Fibroblast of pulmonary artery (primary cell): Measurements from ENCODE around the gene SLC27A5.

Source experiments
- DNase-seq: peaks from one replicate; pipeline ENCODE4 v3.0.0-alpha.2; 2010; ENCODE audit warnings: low read depth
- H3K4me3 ChIP-seq: replicated peaks from 2 replicates; pipeline ENCODE4 v1.5.1; 2011; ENCODE audit warnings: low read depth, mild to moderate bottlenecking, control low read depth, low read length, moderate library complexity
- CTCF ChIP-seq: IDR thresholded peaks from 2 replicates; pipeline ENCODE4 v1.5.1; 2011; ENCODE audit warnings: mild to moderate bottlenecking, control low read depth, low read length, inconsistent platforms; ENCODE audit errors: missing control alignments

SLC27A5 gene

GRCh38 chr19:58519087-58519354, 7.2 kb upstream of the SLC27A5 start:
- peak; percentile 74 for TF ChIP-seq CTCF
- DNase-seq = peak; percentile 75
- H3K4me3 ChIP-seq = peak overlapping the region; percentile 71

DNA sequence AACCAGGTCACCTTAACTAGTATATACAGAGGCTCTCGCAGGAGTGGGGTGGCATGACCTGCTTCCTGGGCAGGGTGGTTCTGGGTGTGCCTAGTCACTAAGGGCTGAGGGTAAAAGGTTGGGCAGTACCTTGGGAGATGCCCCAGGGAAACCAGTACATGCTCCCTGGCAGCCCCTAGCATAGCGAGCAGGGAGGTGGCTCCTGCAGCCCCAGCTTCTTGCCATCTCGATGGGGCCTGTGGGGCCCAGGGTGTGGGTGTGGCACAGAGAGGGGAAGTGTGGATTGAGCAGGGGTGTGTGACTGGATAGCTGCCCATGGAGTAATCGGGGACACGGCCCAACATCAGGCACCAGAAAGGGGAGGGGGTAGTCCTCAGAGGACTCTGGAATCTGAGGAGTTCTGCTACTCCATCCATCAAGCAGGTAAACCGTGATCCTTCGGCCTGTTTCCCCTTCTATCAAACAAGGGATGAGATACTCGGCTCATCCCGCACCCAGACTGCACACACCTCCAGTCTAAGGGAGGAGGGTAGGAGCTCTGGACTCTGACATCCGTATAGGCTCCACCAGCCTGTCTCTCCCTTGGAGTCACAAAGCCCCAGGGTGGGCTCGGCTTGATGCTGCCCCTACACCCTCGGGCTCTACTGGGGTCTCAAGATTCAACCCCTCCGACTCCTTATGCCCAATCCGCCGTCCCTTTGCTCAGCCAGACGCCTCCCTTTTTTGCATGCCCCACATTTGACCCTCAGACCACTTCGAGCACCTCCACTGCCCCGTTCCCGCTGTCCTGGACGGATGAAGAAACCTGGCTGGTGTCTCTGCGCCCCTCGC, 6.7 kb upstream of the SLC27A5 start:
- peak overlapping the region; percentile 71 for H3K4me3 ChIP-seq
- no peak for TF ChIP-seq CTCF
- DNase-seq = no peak

- no peak overlapping the region for H3K4me3 ChIP-seq
- DNase-seq = no peak
- no peak for TF ChIP-seq CTCF
Observed at GRCh38 chr19:58516964-58517833, 5.4 kb upstream of the SLC27A5 start.

- no peak for TF ChIP-seq CTCF
Observed at GRCh38 chr19:58516246-58516836, 4.5 kb upstream of the SLC27A5 start.

GRCh38 chr19:58515259-58515658, 3.5 kb upstream of the SLC27A5 start:
- no peak for DNase-seq
- H3K4me3 ChIP-seq = no peak overlapping the region
- no peak for TF ChIP-seq CTCF

More at GRCh38 chr19:58516246-58516836, 4.5 kb upstream of the SLC27A5 start:
- no peak overlapping the region for H3K4me3 ChIP-seq
- DNase-seq = no peak

DNA sequence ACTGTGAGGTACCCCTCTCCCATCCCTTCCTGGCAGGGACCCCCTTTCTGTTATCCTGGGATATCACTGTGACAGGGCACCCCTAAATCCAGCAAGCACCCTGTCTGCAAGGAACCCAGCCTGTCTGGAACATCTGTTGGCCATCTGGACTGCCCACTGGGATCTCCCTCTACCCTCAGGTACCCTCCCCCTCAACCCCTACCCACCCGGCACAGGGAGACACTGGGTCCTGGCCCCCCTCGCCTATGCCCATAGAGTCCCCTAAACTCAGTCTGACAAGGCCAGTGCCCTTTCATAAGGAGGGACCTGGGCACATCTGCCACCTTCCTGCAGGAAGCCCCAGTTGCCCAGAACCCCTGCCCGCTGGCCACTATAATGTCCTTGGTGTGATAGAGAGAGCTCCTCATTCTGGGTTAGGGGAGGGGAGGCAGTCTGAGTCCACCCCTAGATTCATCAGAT, 2.8 kb upstream of the SLC27A5 start:
- no peak for TF ChIP-seq CTCF
- H3K4me3 ChIP-seq = peak overlapping the region; percentile 35
- no peak for DNase-seq
